IMR-90 (cell line): ENCODE measurements around the gene NR2C2. TPM values are rescaled to one million over a fixed set of nuclear protein-coding genes. Genes with fewer than 3 reads are reported as not detected.

Source experiments
- ATAC-seq: fragments of 200-7000 bp; cut with Tn5 transposase; 2 replicates; pipeline ENCODE4 v1.9.1; 2020; ENCODE audit warnings: low read depth, mild to moderate bottlenecking, moderate library complexity
- BruUV-seq: library from RNA; stranded (reverse); fragments of 400-500 nt; replicated peaks from 2 replicates; lab custom pipeline; 2021; lab: Mats Ljungman, UMichigan
- CTCF ChIA-PET: fragments of 300-600 bp; formaldehyde crosslinking; extraction: SDS; loops from one replicate; lab custom pipeline; 2021; ENCODE audit warnings: antibody characterized with exemption; lab: Yijun Ruan, JAX
- POLR2A ChIA-PET: fragments of 300-600 bp; sonication (Branson Sonifier 250); formaldehyde crosslinking; loops from one replicate; lab custom pipeline; 2022; ENCODE audit warnings: antibody characterized with exemption; ENCODE audit not compliant: unreplicated experiment; lab: Charles Lee
- DNase-seq: peaks from one replicate; pipeline ENCODE4 v3.0.0; 2013
- H2AFZ ChIP-seq: replicated peaks from 2 replicates; pipeline ENCODE3; 2013; ENCODE audit warnings: low read length, mild to moderate bottlenecking; ENCODE audit not compliant: poor library complexity
- H2AK5ac ChIP-seq: 2 replicates; pipeline ENCODE4 v1.6.1; 2013; ENCODE audit warnings: low read depth, low read length, inconsistent platforms
- H2AK9ac ChIP-seq: replicated peaks from 2 replicates; pipeline ENCODE3; 2013; ENCODE audit warnings: mild to moderate bottlenecking, low read depth, low read length, moderate library complexity; ENCODE audit not compliant: poor library complexity
- H2BK120ac ChIP-seq: 2 replicates; pipeline ENCODE4 v1.6.1; 2013; ENCODE audit warnings: low read depth, low read length, inconsistent platforms
- H2BK15ac ChIP-seq: 3 replicates; pipeline ENCODE4 v1.6.1; 2013; ENCODE audit warnings: low read depth, low read length, inconsistent platforms
- H2BK20ac ChIP-seq: 2 replicates; pipeline ENCODE4 v1.6.1; 2013; ENCODE audit warnings: low read depth, mild to moderate bottlenecking, inconsistent platforms, low read length, moderate library complexity
- H2BK5ac ChIP-seq: 2 replicates; pipeline ENCODE4 v1.6.1; 2013; ENCODE audit warnings: mild to moderate bottlenecking, low read depth, low read length, inconsistent platforms; ENCODE audit not compliant: poor library complexity, severe bottlenecking
- H3K14ac ChIP-seq: replicated peaks from 2 replicates; pipeline ENCODE4 v1.6.1; 2013; ENCODE audit warnings: low read depth, low read length, inconsistent platforms
- H3K18ac ChIP-seq: 2 replicates; pipeline ENCODE4 v1.6.1; 2013; ENCODE audit warnings: low read depth, low read length, control low read depth
- H3K23ac ChIP-seq: 2 replicates; pipeline ENCODE4 v1.6.1; 2013; ENCODE audit warnings: low read depth, low read length, inconsistent platforms
- H3K27ac ChIP-seq: 2 replicates; pipeline ENCODE4 v1.5.1; 2013; ENCODE audit warnings: mild to moderate bottlenecking, control low read depth, low read length; ENCODE audit not compliant: insufficient read depth
- H3K27me3 ChIP-seq: 2 replicates; pipeline ENCODE4 v1.6.1; 2013; ENCODE audit warnings: low read length; ENCODE audit not compliant: control insufficient read depth, insufficient read depth
- H3K36me3 ChIP-seq: 2 replicates; pipeline ENCODE4 v1.6.1; 2013; ENCODE audit warnings: low read length, mixed read lengths; ENCODE audit not compliant: control insufficient read depth, insufficient read depth
- H3K4ac ChIP-seq: 2 replicates; pipeline ENCODE4 v1.6.1; 2013; ENCODE audit warnings: low read depth, low read length, inconsistent platforms
- H3K4me1 ChIP-seq: 2 replicates; pipeline ENCODE4 v1.6.1; 2013; ENCODE audit warnings: low read length, mixed read lengths; ENCODE audit not compliant: control insufficient read depth, insufficient read depth
- H3K4me2 ChIP-seq: 2 replicates; pipeline ENCODE4 v1.6.1; 2013; ENCODE audit warnings: low read depth, mild to moderate bottlenecking, control low read depth, low read length, moderate library complexity
- H3K4me3 ChIP-seq: 2 replicates; pipeline ENCODE4 v1.5.1; 2013; ENCODE audit warnings: low read depth, mild to moderate bottlenecking, control low read depth, low read length, moderate library complexity; ENCODE audit not compliant: insufficient read depth
- H3K56ac ChIP-seq: 2 replicates; pipeline ENCODE4 v1.6.1; 2013; ENCODE audit warnings: low read length, inconsistent platforms; ENCODE audit not compliant: insufficient read depth; ENCODE audit errors: extremely low read depth
- H3K79me1 ChIP-seq, 2 experiments: 2 replicates each; pipeline ENCODE4 v1.6.1; 2013; ENCODE audit warnings: low read length in 2 of 2, inconsistent platforms in 1 of 2, low read depth in 1 of 2
- H3K9ac ChIP-seq: 2 replicates; pipeline ENCODE4 v1.6.1; 2013; ENCODE audit warnings: low read depth, low read length, control low read depth
- H3K9me1 ChIP-seq: 2 replicates; pipeline ENCODE4 v1.6.1; 2013; ENCODE audit warnings: low read length, inconsistent platforms; ENCODE audit not compliant: insufficient read depth
- H3K9me3 ChIP-seq: 2 replicates; pipeline ENCODE4 v1.6.1; 2013; ENCODE audit warnings: low read length; ENCODE audit not compliant: control insufficient read depth, insufficient read depth
- H4K20me1 ChIP-seq: 2 replicates; pipeline ENCODE4 v1.6.1; 2013; ENCODE audit warnings: low read length, inconsistent platforms; ENCODE audit not compliant: insufficient read depth
- H4K5ac ChIP-seq: 2 replicates; pipeline ENCODE4 v1.6.1; 2013; ENCODE audit warnings: mild to moderate bottlenecking, low read depth, low read length, control low read depth
- H4K8ac ChIP-seq, 2 experiments: 2 replicates each; pipeline ENCODE4 v1.6.1; 2013; ENCODE audit warnings: low read depth in 2 of 2, low read length in 2 of 2, control low read depth in 1 of 2, inconsistent platforms in 1 of 2
- H4K91ac ChIP-seq: 2 replicates; pipeline ENCODE4 v1.6.1; 2013; ENCODE audit warnings: low read depth, low read length, inconsistent platforms; ENCODE audit not compliant: insufficient read depth
- BHLHE40 ChIP-seq: fragments of 150-350 bp; IDR thresholded peaks from 2 replicates; pipeline ENCODE4 v1.6.1; 2016; ENCODE audit warnings: mild to moderate bottlenecking, low read depth, low read length
- CEBPB ChIP-seq: IDR thresholded peaks from 2 replicates; pipeline ENCODE4 v1.6.1; 2012; ENCODE audit warnings: low read depth, low read length, improper control_type of control experiment
- CHD1 ChIP-seq: IDR thresholded peaks from 2 replicates; pipeline ENCODE4 v1.6.1; 2012; ENCODE audit warnings: low read depth, low read length, improper control_type of control experiment
- FOS ChIP-seq: fragments of 150-350 bp; IDR thresholded peaks from 2 replicates; pipeline ENCODE4 v1.6.1; 2016; ENCODE audit warnings: low read depth, low read length
- MAFK ChIP-seq: IDR thresholded peaks from 2 replicates; pipeline ENCODE4 v1.6.1; 2012; ENCODE audit warnings: low read depth, low read length, improper control_type of control experiment
- MAZ ChIP-seq: IDR thresholded peaks from 2 replicates; pipeline ENCODE4 v1.6.1; 2012; ENCODE audit warnings: low read depth, mild to moderate bottlenecking, low read length, improper control_type of control experiment, moderate library complexity, borderline replicate concordance
- MXI1 ChIP-seq: IDR thresholded peaks from 2 replicates; pipeline ENCODE4 v1.6.1; 2012; ENCODE audit warnings: low read depth, mild to moderate bottlenecking, low read length, moderate library complexity, borderline replicate concordance
- NFE2L2 ChIP-seq: fragments of 150-350 bp; IDR thresholded peaks from 2 replicates; pipeline ENCODE4 v1.6.1; 2016; ENCODE audit warnings: low read depth, mild to moderate bottlenecking, low read length
- POLR2A ChIP-seq: IDR thresholded peaks from 2 replicates; pipeline ENCODE4 v1.6.1; 2012; ENCODE audit warnings: mild to moderate bottlenecking, low read depth, low read length
- RAD21 ChIP-seq: IDR thresholded peaks from 2 replicates; pipeline ENCODE4 v1.6.1; 2012; ENCODE audit warnings: low read length, improper control_type of control experiment
- RCOR1 ChIP-seq: IDR thresholded peaks from 2 replicates; pipeline ENCODE4 v1.6.1; 2012; ENCODE audit warnings: mild to moderate bottlenecking, low read length, improper control_type of control experiment; ENCODE audit not compliant: insufficient replicate concordance
- RFX5 ChIP-seq: IDR thresholded peaks from 2 replicates; pipeline ENCODE4 v1.8.0; 2012; ENCODE audit warnings: low read depth, mild to moderate bottlenecking, low read length, moderate library complexity
- SMC3 ChIP-seq: fragments of 150-350 bp; IDR thresholded peaks from 2 replicates; pipeline ENCODE4 v1.6.1; 2016; ENCODE audit warnings: low read depth, mild to moderate bottlenecking, antibody characterized with exemption, low read length, moderate library complexity
- WGBS, 2 experiments: methylation state at CpG; one replicate each; pipeline versions ENCODE4 v1.1.5 to v1.1.7; 2013; ENCODE audit warnings: missing lambda C conversion rate in 2 of 2; ENCODE audit not compliant: insufficient read length in 1 of 2; ENCODE audit errors: extremely low coverage in 2 of 2; 5-methylcytosine and 5-hydroxymethylcytosine counted together
- dilution Hi-C: fragments of 300-500 bp; cut with HindIII; formaldehyde crosslinking; loops from one replicate; pipeline ENCODE4 v1.14.3; 2018; ENCODE audit warnings: low sequenced_read_pairs; ENCODE audit not compliant: unreplicated experiment
- in situ Hi-C: fragments of 300-500 bp; cut with MboI; formaldehyde crosslinking; loops from 3 replicates; pipeline ENCODE4 v1.14.3; 2019; ENCODE audit warnings: low sequenced_read_pairs, inconsistent platforms, mixed read lengths
- intact Hi-C: fragments of 100-400 bp; cut with micrococcal nuclease; formaldehyde crosslinking; loops from 2 replicates; pipeline ENCODE4 v1.10.0; 2022
- polyA plus RNA-seq, 3 experiments: library from polyadenylated mRNA; depleted of rRNA; stranded (reverse); fragments of >200 nt; gene quantifications; 2 replicates each; pipeline ENCODE4 v1.2.3, GENCODE V29; 2012; ENCODE audit warnings: low replicate concordance in 1 of 3
- total RNA-seq: library from RNA; depleted of rRNA; stranded (reverse); fragments of >200 nt; gene quantifications from 2 replicates; pipeline ENCODE4 v1.2.3, GENCODE V29; 2012
- TF ChIP-seq, protein P1 (sequence below): conservative IDR thresholded peaks from 2 replicates; pipeline ENCODE4 v1.5.1; 2012; ENCODE audit warnings: mild to moderate bottlenecking, low read depth, low read length, improper control_type of control experiment
- TF ChIP-seq, protein P2 (sequence below): fragments of 150-350 bp; IDR thresholded peaks from 2 replicates; pipeline ENCODE4 v1.6.1; 2017; ENCODE audit warnings: mild to moderate bottlenecking, antibody characterized with exemption, low read length, low read depth
- TF ChIP-seq, protein P3 (sequence below): fragments of 150-350 bp; IDR thresholded peaks from 2 replicates; pipeline ENCODE4 v1.6.1; 2016; ENCODE audit warnings: low read depth, mild to moderate bottlenecking, low read length, moderate library complexity, borderline replicate concordance

NR2C2 gene
- total and polyA plus RNA-seq, 2 of the 4 experiments (the other 2 are of a cell fraction): 10.4 to 13.8 TPM

DNA sequence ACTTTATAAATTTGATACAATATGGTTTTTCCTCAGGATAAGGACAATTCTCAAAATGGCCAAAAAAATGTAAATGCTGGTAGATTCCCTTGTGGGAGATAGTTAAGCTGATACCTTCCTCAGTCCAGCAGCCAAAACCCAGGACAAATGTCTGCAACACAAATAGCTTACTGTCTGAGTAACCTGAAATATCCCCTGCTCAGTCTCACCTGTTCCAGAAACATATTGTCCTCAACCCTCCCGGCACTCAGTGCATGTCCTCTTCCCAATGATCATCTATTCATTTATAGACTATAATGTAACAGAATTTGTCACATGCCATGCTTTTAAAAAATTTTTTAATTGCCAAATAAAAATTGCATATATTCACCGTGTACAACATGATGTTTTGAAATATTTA is 139.3 kb downstream of the NR2C2 start:
- H3K4me2 ChIP-seq: no peak overlapping the region
- intact Hi-C loops: no loop called here
- no peaks in the 10 kb centered on the region for H4K20me1 ChIP-seq
- H3K27ac ChIP-seq: no peak overlapping the region
- dilution Hi-C loops: no loop called here
- no peak overlapping the region for H3K18ac ChIP-seq
- ATAC-seq: no peak
- H3K79me1 ChIP-seq: peaks cover 3 to 5% of the 10 kb centered on the region in 2 experiments; a peak in 3 of 4 replicates
- 0 out of 2 replicates have a peak, but pooled peaks cover 2% of the 10 kb centered on the region for H3K4me1 ChIP-seq
- no peaks in the 10 kb centered on the region for H3K9me3 ChIP-seq
- no peak overlapping the region for H2BK5ac ChIP-seq
- TF ChIP-seq SMC3 (no peak), CHD1 (no peak), FOS (no peak), CEBPB (no peak), RFX5 (no peak), RAD21 (no peak), MAFK (no peak), RCOR1 (no peak), MAZ (no peak), POLR2A (no peak), BHLHE40 (no peak), MXI1 (no peak), NFE2L2 (no peak)
- TF ChIP-seq, protein P1, sequence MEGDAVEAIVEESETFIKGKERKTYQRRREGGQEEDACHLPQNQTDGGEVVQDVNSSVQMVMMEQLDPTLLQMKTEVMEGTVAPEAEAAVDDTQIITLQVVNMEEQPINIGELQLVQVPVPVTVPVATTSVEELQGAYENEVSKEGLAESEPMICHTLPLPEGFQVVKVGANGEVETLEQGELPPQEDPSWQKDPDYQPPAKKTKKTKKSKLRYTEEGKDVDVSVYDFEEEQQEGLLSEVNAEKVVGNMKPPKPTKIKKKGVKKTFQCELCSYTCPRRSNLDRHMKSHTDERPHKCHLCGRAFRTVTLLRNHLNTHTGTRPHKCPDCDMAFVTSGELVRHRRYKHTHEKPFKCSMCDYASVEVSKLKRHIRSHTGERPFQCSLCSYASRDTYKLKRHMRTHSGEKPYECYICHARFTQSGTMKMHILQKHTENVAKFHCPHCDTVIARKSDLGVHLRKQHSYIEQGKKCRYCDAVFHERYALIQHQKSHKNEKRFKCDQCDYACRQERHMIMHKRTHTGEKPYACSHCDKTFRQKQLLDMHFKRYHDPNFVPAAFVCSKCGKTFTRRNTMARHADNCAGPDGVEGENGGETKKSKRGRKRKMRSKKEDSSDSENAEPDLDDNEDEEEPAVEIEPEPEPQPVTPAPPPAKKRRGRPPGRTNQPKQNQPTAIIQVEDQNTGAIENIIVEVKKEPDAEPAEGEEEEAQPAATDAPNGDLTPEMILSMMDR: no peak
- TF ChIP-seq, protein P2, sequence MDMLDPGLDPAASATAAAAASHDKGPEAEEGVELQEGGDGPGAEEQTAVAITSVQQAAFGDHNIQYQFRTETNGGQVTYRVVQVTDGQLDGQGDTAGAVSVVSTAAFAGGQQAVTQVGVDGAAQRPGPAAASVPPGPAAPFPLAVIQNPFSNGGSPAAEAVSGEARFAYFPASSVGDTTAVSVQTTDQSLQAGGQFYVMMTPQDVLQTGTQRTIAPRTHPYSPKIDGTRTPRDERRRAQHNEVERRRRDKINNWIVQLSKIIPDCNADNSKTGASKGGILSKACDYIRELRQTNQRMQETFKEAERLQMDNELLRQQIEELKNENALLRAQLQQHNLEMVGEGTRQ: no peak
- TF ChIP-seq, protein P3, sequence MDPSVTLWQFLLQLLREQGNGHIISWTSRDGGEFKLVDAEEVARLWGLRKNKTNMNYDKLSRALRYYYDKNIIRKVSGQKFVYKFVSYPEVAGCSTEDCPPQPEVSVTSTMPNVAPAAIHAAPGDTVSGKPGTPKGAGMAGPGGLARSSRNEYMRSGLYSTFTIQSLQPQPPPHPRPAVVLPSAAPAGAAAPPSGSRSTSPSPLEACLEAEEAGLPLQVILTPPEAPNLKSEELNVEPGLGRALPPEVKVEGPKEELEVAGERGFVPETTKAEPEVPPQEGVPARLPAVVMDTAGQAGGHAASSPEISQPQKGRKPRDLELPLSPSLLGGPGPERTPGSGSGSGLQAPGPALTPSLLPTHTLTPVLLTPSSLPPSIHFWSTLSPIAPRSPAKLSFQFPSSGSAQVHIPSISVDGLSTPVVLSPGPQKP: no peak
- H4K91ac ChIP-seq: no peak overlapping the region
- ChIA-PET POLR2A (no interaction called here), CTCF (no interaction called here)
- H2AK9ac ChIP-seq: no peak overlapping the region
- WGBS, 2 experiments: no CpG with 5 or more reads among the region's 2 CpGs
- H4K8ac ChIP-seq: no peak overlapping the region
- no peak overlapping the region for H3K14ac ChIP-seq
- H3K9ac ChIP-seq: no peak overlapping the region
- in situ Hi-C loops: no loop called here
- H4K5ac ChIP-seq: no peak overlapping the region
- H3K9me1 ChIP-seq: peaks cover 4% of the 10 kb centered on the region; the same call in 1 of the 2 replicates
- no peak overlapping the region for H2AFZ ChIP-seq
- no peak for DNase-seq
- H2AK5ac ChIP-seq: no peak overlapping the region
- no peak overlapping the region for H3K23ac ChIP-seq
- no peak overlapping the region for H3K4me3 ChIP-seq
- no peak overlapping the region for H3K56ac ChIP-seq
- no peak overlapping the region for H2BK120ac ChIP-seq
- no TSS peak for BruUV-seq
- peaks cover 39% of the 10 kb centered on the region for H3K36me3 ChIP-seq
- no peak overlapping the region for H3K4ac ChIP-seq
- H3K27me3 ChIP-seq: no peaks in the 10 kb centered on the region
- no peak overlapping the region for H2BK20ac ChIP-seq
- H2BK15ac ChIP-seq: no peak overlapping the region
